ENCODE data around the gene CRYZ.
A peak's percentile ranks its signal among the peaks of the same experiment; 100 is the strongest.
"Not testable (repeated sequence)": the region's sequence is repeated elsewhere in the genome, so short reads cannot be mapped to it uniquely, and the experiment has no call there.

The CRYZ gene

GRCh38 chr1:74732960-74733603 lies at the start of gene CRYZ, which contains the start of gene TYW3:
Gene CRYZ (minus strand): TSS chr1:74733050. CDS start chr1:74724821, 8,229 bp downstream.
Gene TYW3 (plus strand): TSS chr1:74733152. CDS start chr1:74733245, 93 bp downstream.
- peak; percentile 91 for DNase-seq (ENCODE audit: low spot score)

GRCh38 chr1:74780594-74780993 lies 47.7 kb upstream of the CRYZ start:
- no peak for DNase-seq (ENCODE audit: low spot score)

GRCh38 chr1:74779750-74780149 lies 46.9 kb upstream of the CRYZ start:
- no peak for DNase-seq (ENCODE audit: low spot score)

GRCh38 chr1:74777525-74777924 lies 44.7 kb upstream of the CRYZ start:
- no peak for DNase-seq (ENCODE audit: low spot score)

- no peak for DNase-seq (ENCODE audit: low spot score)
Observed at GRCh38 chr1:74775735-74776134, 42.9 kb upstream of the CRYZ start.

- DNase-seq (ENCODE audit: low spot score), result no peak
Observed at GRCh38 chr1:74773582-74773981, 40.7 kb upstream of the CRYZ start.

- no peak for DNase-seq (ENCODE audit: low spot score)
Observed at GRCh38 chr1:74772945-74773344, 40.1 kb upstream of the CRYZ start.

- peak; percentile 63 for DNase-seq (ENCODE audit: low spot score)
Observed at GRCh38 chr1:74771913-74772515, 39.2 kb upstream of the CRYZ start.

GRCh38 chr1:74767490-74767889 lies 34.6 kb upstream of the CRYZ start:
- DNase-seq (ENCODE audit: low spot score), result no peak

GRCh38 chr1:74766579-74766978 lies 33.7 kb upstream of the CRYZ start:
- no peak for DNase-seq (ENCODE audit: low spot score)

GRCh38 chr1:74763807-74764206 lies 31.0 kb upstream of the CRYZ start:
- DNase-seq (ENCODE audit: low spot score), result no peak

- DNase-seq (ENCODE audit: low spot score), result not testable (repeated sequence)
Observed at GRCh38 chr1:74756650-74757049, 23.8 kb upstream of the CRYZ start.

GRCh38 chr1:74755475-74755874 lies 22.6 kb upstream of the CRYZ start:
- no peak for DNase-seq (ENCODE audit: low spot score)

- DNase-seq (ENCODE audit: low spot score), result no peak
Observed at GRCh38 chr1:74753104-74753503, 20.3 kb upstream of the CRYZ start.

- DNase-seq (ENCODE audit: low spot score), result peak; percentile 30
Observed at GRCh38 chr1:74748960-74749359, 16.1 kb upstream of the CRYZ start.

- DNase-seq (ENCODE audit: low spot score), result not testable (repeated sequence)
Observed at GRCh38 chr1:74745247-74745646, 12.4 kb upstream of the CRYZ start.

- not testable (repeated sequence) for DNase-seq (ENCODE audit: low spot score)
Observed at GRCh38 chr1:74740307-74740980, 7.6 kb upstream of the CRYZ start.

- DNase-seq (ENCODE audit: low spot score), result no peak
Observed at GRCh38 chr1:74737333-74737732, 4.5 kb upstream of the CRYZ start.

- peak; percentile 71 for DNase-seq (ENCODE audit: low spot score)
Observed at GRCh38 chr1:74733604-74734484, 994 bp upstream of the CRYZ start.

GRCh38 chr1:74732071-74732946 lies 541 bp downstream of the CRYZ start:
- DNase-seq (ENCODE audit: low spot score), result not testable (repeated sequence)

- peak; percentile 23 for DNase-seq (ENCODE audit: low spot score)
Observed at GRCh38 chr1:74731399-74732052, 1.3 kb downstream of the CRYZ start.

All from LoVo (cell line).